ENCODE data around the gene SPG7. TPM values are rescaled to one million over a fixed set of nuclear protein-coding genes. Genes with fewer than 3 reads are reported as not detected.

The SPG7 gene
- 216 and 248 TPM in 2 replicates for polyA plus RNA-seq
- 121 and 129 TPM in 2 replicates for polyA minus RNA-seq

- Histone ChIP-seq H3K4me3 (ENCODE audit: low read length) (peak within 1 kb of the TSS; percentile 94), H3K36me3 (ENCODE audit: insufficient read depth, low read length) (no peaks in the 10 kb centered on the region), H3F3A (ENCODE audit: insufficient read depth, low read length, poor library complexity, severe bottlenecking) (peaks cover 3% of the 10 kb centered on the region), H3K9me3 (ENCODE audit: low read length) (no peaks in the 10 kb centered on the region), H4K20me1 (ENCODE audit: insufficient read depth) (no peaks in the 10 kb centered on the region), H3K79me2 (replicated peaks; ENCODE audit: insufficient read depth, low read length) (peaks cover 27% of the 10 kb centered on the region), H3K27ac (ENCODE audit: low read length) (peak within 1 kb of the TSS; percentile 87), H3K9ac (ENCODE audit: low read length) (peak within 1 kb of the TSS; percentile 93), H3K4me2 (ENCODE audit: low read length) (peak within 1 kb of the TSS; percentile 88), H2AFZ (ENCODE audit: low read depth, low read length) (peak within 1 kb of the TSS; percentile 41), H3K27me3 (ENCODE audit: insufficient read depth, low read depth, low read length) (no peaks in the 10 kb centered on the region), H3K9me2 (ENCODE audit: insufficient read depth, low read length) (no peaks in the 10 kb centered on the region)
- no peak for TF ChIP-seq EZH2 (IDR thresholded peaks at IDR 0.05; ENCODE audit: borderline replicate concordance, insufficient read depth, low read length, poor library complexity, severe bottlenecking)
- TF ChIP-seq REST (IDR thresholded peaks at IDR 0.05; ENCODE audit: borderline replicate concordance) = peak; percentile 71
- peak; percentile 66 for TF ChIP-seq SMC3 (conservative IDR thresholded peaks at IDR 0.05; ENCODE audit: poor library complexity)
- peak; percentile 75 for TF ChIP-seq TAF1 (IDR thresholded peaks at IDR 0.05; ENCODE audit: low read depth)
- TF ChIP-seq POLR2AphosphoS5 (IDR thresholded peaks at IDR 0.05) = peak; percentile 91
- TF ChIP-seq EP300 (conservative IDR thresholded peaks at IDR 0.05; ENCODE audit: poor library complexity, severe bottlenecking) = no peak
- TF ChIP-seq RAD21 (conservative IDR thresholded peaks at IDR 0.05) = peak; percentile 56
- peak; percentile 97 for TF ChIP-seq MXI1 (conservative IDR thresholded peaks at IDR 0.05; ENCODE audit: poor library complexity, severe bottlenecking)
- TF ChIP-seq CTCF (IDR thresholded peaks at IDR 0.05; ENCODE audit: poor library complexity, severe bottlenecking) = no peak
Observed at GRCh38 chr16:89507834-89508590, at the start of gene SPG7. SPG7 (plus strand) TSS chr16:89508403; CDS start chr16:89508418, 15 bp downstream.

GRCh38 chr16:89458551-89458950, 49.7 kb upstream of the SPG7 start:
- TF ChIP-seq EP300 (conservative IDR thresholded peaks at IDR 0.05; ENCODE audit: poor library complexity, severe bottlenecking) (no peak), CTCF (IDR thresholded peaks at IDR 0.05; ENCODE audit: poor library complexity, severe bottlenecking) (no peak), RAD21 (conservative IDR thresholded peaks at IDR 0.05) (no peak), EZH2 (IDR thresholded peaks at IDR 0.05; ENCODE audit: borderline replicate concordance, insufficient read depth, low read length, poor library complexity, severe bottlenecking) (no peak), POLR2AphosphoS5 (IDR thresholded peaks at IDR 0.05) (no peak), TAF1 (IDR thresholded peaks at IDR 0.05; ENCODE audit: low read depth) (no peak), MXI1 (conservative IDR thresholded peaks at IDR 0.05; ENCODE audit: poor library complexity, severe bottlenecking) (no peak), SMC3 (conservative IDR thresholded peaks at IDR 0.05; ENCODE audit: poor library complexity) (no peak), REST (IDR thresholded peaks at IDR 0.05; ENCODE audit: borderline replicate concordance) (no peak)
- no peak overlapping the region for H3K4me3 ChIP-seq (ENCODE audit: low read length)
- H3K4me2 ChIP-seq (ENCODE audit: low read length) = no peak overlapping the region
- no peak overlapping the region for H3K27ac ChIP-seq (ENCODE audit: low read length)
- no peak overlapping the region for H3K9ac ChIP-seq (ENCODE audit: low read length)
- H3K9me2 ChIP-seq (ENCODE audit: insufficient read depth, low read length) = no peaks in the 10 kb centered on the region
- peaks cover 6% of the 10 kb centered on the region for H4K20me1 ChIP-seq (ENCODE audit: insufficient read depth)
- peaks cover 64% of the 10 kb centered on the region for H3K79me2 ChIP-seq (replicated peaks; ENCODE audit: insufficient read depth, low read length)
- H3K27me3 ChIP-seq (ENCODE audit: insufficient read depth, low read depth, low read length) = no peaks in the 10 kb centered on the region
- no peaks in the 10 kb centered on the region for H3K36me3 ChIP-seq (ENCODE audit: insufficient read depth, low read length)
- H3F3A ChIP-seq (ENCODE audit: insufficient read depth, low read length, poor library complexity, severe bottlenecking) = no peaks in the 10 kb centered on the region
- H2AFZ ChIP-seq (ENCODE audit: low read depth, low read length) = no peak overlapping the region
- no peaks in the 10 kb centered on the region for H3K9me3 ChIP-seq (ENCODE audit: low read length)

Data from neural cell (in vitro differentiated cells).